Osteoblast (primary cell): ENCODE data around the gene RAB33B. TPM values are rescaled to one million over a fixed set of nuclear protein-coding genes. Genes with fewer than 3 reads are reported as not detected.

Experiments used
- DNase-seq: peaks from one replicate; pipeline ENCODE4 v3.0.0; 2011; ENCODE audit warnings: low spot score, mixed read lengths; ENCODE audit not compliant: insufficient read length; ENCODE audit errors: missing footprints
- H2AFZ ChIP-seq: 2 replicates; pipeline ENCODE4 v1.6.0; 2011; ENCODE audit warnings: mild to moderate bottlenecking, low read length
- H3K27ac ChIP-seq: 2 replicates; pipeline ENCODE4 v1.5.1; 2011; ENCODE audit warnings: mild to moderate bottlenecking, low read depth, low read length, moderate library complexity
- H3K27me3 ChIP-seq: 2 replicates; pipeline ENCODE4 v1.6.0; 2012; ENCODE audit warnings: mild to moderate bottlenecking, control low read depth, inconsistent platforms, low read length, moderate library complexity; ENCODE audit not compliant: insufficient read depth
- H3K36me3 ChIP-seq: 2 replicates; pipeline ENCODE4 v1.5.1; 2011; ENCODE audit warnings: mild to moderate bottlenecking, low read length, control low read depth, moderate library complexity; ENCODE audit not compliant: insufficient read depth
- H3K4me1 ChIP-seq: 2 replicates; pipeline ENCODE4 v1.5.1; 2011; ENCODE audit warnings: mild to moderate bottlenecking, low read length, control low read depth, moderate library complexity; ENCODE audit not compliant: insufficient read depth
- H3K4me2 ChIP-seq: 2 replicates; pipeline ENCODE4 v1.6.0; 2011; ENCODE audit warnings: mild to moderate bottlenecking, low read length; ENCODE audit not compliant: insufficient read depth
- H3K4me3 ChIP-seq: fragments of 200-600 bp; sonication (generic); 3 replicates; pipeline ENCODE4 v1.5.1; 2012; ENCODE audit warnings: mild to moderate bottlenecking, low read length, inconsistent platforms; ENCODE audit not compliant: insufficient read depth
- H3K79me2 ChIP-seq: 2 replicates; pipeline ENCODE4 v1.6.0; 2012; ENCODE audit warnings: mild to moderate bottlenecking, low read length, control low read depth, inconsistent platforms; ENCODE audit not compliant: insufficient read depth
- H3K9me3 ChIP-seq: 2 replicates; pipeline ENCODE4 v1.5.1; 2011; ENCODE audit warnings: low read depth, low read length, control low read depth
- H4K20me1 ChIP-seq: 2 replicates; pipeline ENCODE4 v1.6.0; 2012; ENCODE audit warnings: mild to moderate bottlenecking, low read length, control low read depth; ENCODE audit not compliant: insufficient read depth
- total RNA-seq: library from RNA; depleted of rRNA; stranded (reverse); fragments of >200 nt; gene quantifications from 2 replicates; pipeline ENCODE4 v1.2.3, GENCODE V29; 2012
- TF ChIP-seq, protein P1 (sequence below): IDR thresholded peaks from 2 replicates; pipeline ENCODE4 v1.5.1; 2011; ENCODE audit warnings: mild to moderate bottlenecking, low read depth, low read length, moderate library complexity; ENCODE audit errors: extremely low read depth

The RAB33B gene
- total RNA-seq, 1 donor: 24.6 TPM

- no peaks in the 10 kb centered on the region for H3K27me3 ChIP-seq
- no peak overlapping the region for H3K4me3 ChIP-seq
- peaks cover 46% of the 10 kb centered on the region for H3K79me2 ChIP-seq
- H3K36me3 ChIP-seq: no peaks in the 10 kb centered on the region
- H4K20me1 ChIP-seq: peaks cover 15% of the 10 kb centered on the region
- no peaks in the 10 kb centered on the region for H3K9me3 ChIP-seq
- no peak overlapping the region for H3K27ac ChIP-seq
- H3K4me1 ChIP-seq: peaks cover 29% of the 10 kb centered on the region
- no peak overlapping the region for H2AFZ ChIP-seq
- TF ChIP-seq, protein P1, sequence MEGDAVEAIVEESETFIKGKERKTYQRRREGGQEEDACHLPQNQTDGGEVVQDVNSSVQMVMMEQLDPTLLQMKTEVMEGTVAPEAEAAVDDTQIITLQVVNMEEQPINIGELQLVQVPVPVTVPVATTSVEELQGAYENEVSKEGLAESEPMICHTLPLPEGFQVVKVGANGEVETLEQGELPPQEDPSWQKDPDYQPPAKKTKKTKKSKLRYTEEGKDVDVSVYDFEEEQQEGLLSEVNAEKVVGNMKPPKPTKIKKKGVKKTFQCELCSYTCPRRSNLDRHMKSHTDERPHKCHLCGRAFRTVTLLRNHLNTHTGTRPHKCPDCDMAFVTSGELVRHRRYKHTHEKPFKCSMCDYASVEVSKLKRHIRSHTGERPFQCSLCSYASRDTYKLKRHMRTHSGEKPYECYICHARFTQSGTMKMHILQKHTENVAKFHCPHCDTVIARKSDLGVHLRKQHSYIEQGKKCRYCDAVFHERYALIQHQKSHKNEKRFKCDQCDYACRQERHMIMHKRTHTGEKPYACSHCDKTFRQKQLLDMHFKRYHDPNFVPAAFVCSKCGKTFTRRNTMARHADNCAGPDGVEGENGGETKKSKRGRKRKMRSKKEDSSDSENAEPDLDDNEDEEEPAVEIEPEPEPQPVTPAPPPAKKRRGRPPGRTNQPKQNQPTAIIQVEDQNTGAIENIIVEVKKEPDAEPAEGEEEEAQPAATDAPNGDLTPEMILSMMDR: no peak
- H3K4me2 ChIP-seq: peak overlapping the region; percentile 98
- DNase-seq: no peak
These were observed 1.9 kb upstream of the RAB33B start for GRCh38 chr4:139451997-139452396.

GRCh38 chr4:139453041-139453370 is 915 bp upstream of the RAB33B start:
- H2AFZ ChIP-seq: peak overlapping the region; percentile 93
- H3K4me3 ChIP-seq: peak overlapping the region; percentile 99
- peak; percentile 87 for DNase-seq
- peaks cover 17% of the 10 kb centered on the region for H4K20me1 ChIP-seq
- H3K79me2 ChIP-seq: peaks cover 56% of the 10 kb centered on the region
- no peaks in the 10 kb centered on the region for H3K27me3 ChIP-seq
- peak overlapping the region; percentile 85 for H3K27ac ChIP-seq
- H3K4me2 ChIP-seq: peak overlapping the region; percentile 98
- no peaks in the 10 kb centered on the region for H3K9me3 ChIP-seq
- H3K36me3 ChIP-seq: no peaks in the 10 kb centered on the region
- TF ChIP-seq, protein P1: peak; percentile 53
- H3K4me1 ChIP-seq: peaks cover 29% of the 10 kb centered on the region

- Histone ChIP-seq H4K20me1 (peaks cover 21% of the 10 kb centered on the region), H3K79me2 (peaks cover 61% of the 10 kb centered on the region), H3K27me3 (no peaks in the 10 kb centered on the region), H3K4me2 (peak overlapping the region; percentile 98), H3K9me3 (no peaks in the 10 kb centered on the region), H3K4me3 (peak overlapping the region; percentile 99), H3K36me3 (no peaks in the 10 kb centered on the region), H3K4me1 (peaks cover 29% of the 10 kb centered on the region), H2AFZ (peak overlapping the region; percentile 95), H3K27ac (peak overlapping the region; percentile 85)
- TF ChIP-seq, protein P1: peak; percentile 15
- DNase-seq: peak; percentile 98
These were observed 380 bp upstream of the RAB33B start for GRCh38 chr4:139453371-139454110.

DNA sequence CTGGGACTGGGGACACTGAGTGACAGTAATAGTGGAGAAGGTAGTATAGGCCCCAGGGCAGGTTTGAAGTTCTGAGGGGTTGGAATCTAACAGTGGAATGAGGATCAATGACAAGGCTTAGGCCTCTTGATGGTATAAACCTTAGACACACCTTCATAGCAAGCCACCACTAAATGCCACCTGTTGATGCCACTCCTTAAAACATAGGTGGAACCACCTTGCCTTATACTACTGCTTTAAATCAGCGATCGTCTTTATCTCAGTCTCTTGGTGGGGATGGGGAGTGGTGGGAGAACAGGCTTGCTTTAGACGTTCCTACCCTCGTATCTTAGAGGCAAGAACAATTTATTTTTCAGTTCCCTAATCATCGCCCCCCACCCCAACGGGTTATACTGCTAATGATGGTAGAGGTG is 1.2 kb downstream of the RAB33B start:
- H4K20me1 ChIP-seq: peaks cover 29% of the 10 kb centered on the region
- H3K4me1 ChIP-seq: peaks cover 29% of the 10 kb centered on the region
- no peak overlapping the region for H2AFZ ChIP-seq

More for the DNA sequence above, 1.2 kb downstream of the RAB33B start:
- TF ChIP-seq, protein P1: no peak
- H3K27me3 ChIP-seq: no peaks in the 10 kb centered on the region
- H3K36me3 ChIP-seq: no peaks in the 10 kb centered on the region
- DNase-seq: no peak
- no peaks in the 10 kb centered on the region for H3K9me3 ChIP-seq
- H3K27ac ChIP-seq: no peak overlapping the region
- peak overlapping the region; percentile 99 for H3K4me3 ChIP-seq
- H3K4me2 ChIP-seq: peak overlapping the region; percentile 98
- peaks cover 76% of the 10 kb centered on the region for H3K79me2 ChIP-seq
